ENCODE data around the gene MIAT.

DNA sequence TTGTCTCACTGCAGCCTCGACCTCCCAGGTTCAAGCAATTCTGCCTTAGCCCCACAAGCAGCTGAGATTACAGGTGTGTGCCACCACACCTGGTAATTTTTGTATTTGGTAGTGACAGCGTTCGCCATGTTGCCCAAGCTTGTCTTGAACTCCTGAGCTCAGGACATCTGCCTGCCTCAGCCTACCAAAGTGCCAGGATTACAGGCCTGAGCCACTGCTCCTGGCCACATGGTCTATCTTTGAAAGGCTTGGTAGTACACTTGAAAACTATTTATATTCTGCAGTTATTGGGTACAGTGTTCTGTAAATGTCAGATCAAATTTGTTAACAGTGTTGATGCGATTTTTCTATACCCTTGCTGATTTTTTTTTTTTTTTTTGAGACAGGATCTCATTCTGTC lies 26.1 kb upstream of the MIAT start:
- TF ChIP-seq MAFK (IDR thresholded peaks at IDR 0.05; ENCODE audit: low read depth, low read length) (no peak), CHD1 (IDR thresholded peaks at IDR 0.05; ENCODE audit: low read depth, low read length) (no peak), POLR2A (IDR thresholded peaks at IDR 0.05; ENCODE audit: low read depth, low read length) (no peak), CEBPB (IDR thresholded peaks at IDR 0.05; ENCODE audit: low read depth, low read length) (no peak), MXI1 (IDR thresholded peaks at IDR 0.05; ENCODE audit: borderline replicate concordance, low read depth, low read length) (no peak), RAD21 (IDR thresholded peaks at IDR 0.05; ENCODE audit: low read length) (no peak), RFX5 (IDR thresholded peaks at IDR 0.05; ENCODE audit: low read depth, low read length) (no peak)
- TF ChIP-seq, protein P1, sequence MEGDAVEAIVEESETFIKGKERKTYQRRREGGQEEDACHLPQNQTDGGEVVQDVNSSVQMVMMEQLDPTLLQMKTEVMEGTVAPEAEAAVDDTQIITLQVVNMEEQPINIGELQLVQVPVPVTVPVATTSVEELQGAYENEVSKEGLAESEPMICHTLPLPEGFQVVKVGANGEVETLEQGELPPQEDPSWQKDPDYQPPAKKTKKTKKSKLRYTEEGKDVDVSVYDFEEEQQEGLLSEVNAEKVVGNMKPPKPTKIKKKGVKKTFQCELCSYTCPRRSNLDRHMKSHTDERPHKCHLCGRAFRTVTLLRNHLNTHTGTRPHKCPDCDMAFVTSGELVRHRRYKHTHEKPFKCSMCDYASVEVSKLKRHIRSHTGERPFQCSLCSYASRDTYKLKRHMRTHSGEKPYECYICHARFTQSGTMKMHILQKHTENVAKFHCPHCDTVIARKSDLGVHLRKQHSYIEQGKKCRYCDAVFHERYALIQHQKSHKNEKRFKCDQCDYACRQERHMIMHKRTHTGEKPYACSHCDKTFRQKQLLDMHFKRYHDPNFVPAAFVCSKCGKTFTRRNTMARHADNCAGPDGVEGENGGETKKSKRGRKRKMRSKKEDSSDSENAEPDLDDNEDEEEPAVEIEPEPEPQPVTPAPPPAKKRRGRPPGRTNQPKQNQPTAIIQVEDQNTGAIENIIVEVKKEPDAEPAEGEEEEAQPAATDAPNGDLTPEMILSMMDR (conservative IDR thresholded peaks at IDR 0.05; ENCODE audit: low read depth, low read length) = no peak
- TF ChIP-seq, protein P2, sequence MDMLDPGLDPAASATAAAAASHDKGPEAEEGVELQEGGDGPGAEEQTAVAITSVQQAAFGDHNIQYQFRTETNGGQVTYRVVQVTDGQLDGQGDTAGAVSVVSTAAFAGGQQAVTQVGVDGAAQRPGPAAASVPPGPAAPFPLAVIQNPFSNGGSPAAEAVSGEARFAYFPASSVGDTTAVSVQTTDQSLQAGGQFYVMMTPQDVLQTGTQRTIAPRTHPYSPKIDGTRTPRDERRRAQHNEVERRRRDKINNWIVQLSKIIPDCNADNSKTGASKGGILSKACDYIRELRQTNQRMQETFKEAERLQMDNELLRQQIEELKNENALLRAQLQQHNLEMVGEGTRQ (IDR thresholded peaks at IDR 0.05; ENCODE audit: low read depth, low read length) = no peak

Data from IMR-90 (cell line).